NCI-H187 treated with DMSO at 0.1 percent for 48 hours (cell line): ENCODE results near the gene ELL2.

Experiments used
- DNase-seq: peaks from one replicate; lab custom pipeline; 2025; lab: John Stamatoyannopoulos, UW

The ELL2 gene

DNA sequence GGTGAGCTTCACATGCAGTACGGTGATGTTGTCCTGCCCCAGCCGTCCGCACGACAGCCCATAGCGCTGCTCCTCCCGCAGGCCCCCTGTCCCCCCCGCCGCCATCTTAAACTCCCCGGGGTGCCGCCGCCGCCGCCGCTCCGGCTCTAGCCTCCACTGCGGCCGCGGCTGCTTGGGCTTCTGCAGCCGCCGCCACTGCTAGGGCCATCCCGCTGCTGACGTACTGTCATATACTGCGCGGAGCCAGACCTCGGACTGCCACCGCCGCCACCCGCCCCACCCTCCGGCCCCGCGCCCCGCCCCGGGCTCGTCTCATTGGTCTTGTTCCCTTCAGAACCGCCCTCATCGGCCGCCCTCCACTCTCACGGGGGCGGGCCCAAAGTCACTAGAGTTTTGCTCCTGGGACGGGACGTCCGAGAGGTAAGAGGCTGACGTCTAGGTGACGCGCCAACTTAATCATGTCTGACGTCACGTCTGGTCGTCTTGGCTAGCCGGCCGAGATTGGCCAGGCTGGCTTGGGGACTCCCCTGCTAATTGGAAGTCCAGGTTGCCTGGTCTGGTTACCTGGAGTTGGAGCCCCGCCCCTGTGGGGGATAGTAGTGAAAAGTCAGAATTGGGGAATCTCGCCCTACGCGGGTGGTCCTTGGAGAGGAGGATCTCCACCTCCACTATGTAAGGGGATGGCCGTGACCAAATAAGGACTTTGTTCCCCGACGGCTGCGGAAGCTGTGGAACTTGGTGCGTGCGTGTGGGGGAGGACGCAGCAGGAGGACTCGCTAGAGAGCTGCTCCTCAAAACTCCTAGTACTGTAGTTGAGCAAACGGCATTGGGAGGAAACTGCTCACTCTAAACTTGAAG lies at the start of gene ELL2:
Gene ELL2, minus strand, starts transcription at position 235 of the 858 bp plus-strand sequence. Its CDS starts 130 bp downstream, at position 105.
- peak; percentile 18 for DNase-seq

DNA sequence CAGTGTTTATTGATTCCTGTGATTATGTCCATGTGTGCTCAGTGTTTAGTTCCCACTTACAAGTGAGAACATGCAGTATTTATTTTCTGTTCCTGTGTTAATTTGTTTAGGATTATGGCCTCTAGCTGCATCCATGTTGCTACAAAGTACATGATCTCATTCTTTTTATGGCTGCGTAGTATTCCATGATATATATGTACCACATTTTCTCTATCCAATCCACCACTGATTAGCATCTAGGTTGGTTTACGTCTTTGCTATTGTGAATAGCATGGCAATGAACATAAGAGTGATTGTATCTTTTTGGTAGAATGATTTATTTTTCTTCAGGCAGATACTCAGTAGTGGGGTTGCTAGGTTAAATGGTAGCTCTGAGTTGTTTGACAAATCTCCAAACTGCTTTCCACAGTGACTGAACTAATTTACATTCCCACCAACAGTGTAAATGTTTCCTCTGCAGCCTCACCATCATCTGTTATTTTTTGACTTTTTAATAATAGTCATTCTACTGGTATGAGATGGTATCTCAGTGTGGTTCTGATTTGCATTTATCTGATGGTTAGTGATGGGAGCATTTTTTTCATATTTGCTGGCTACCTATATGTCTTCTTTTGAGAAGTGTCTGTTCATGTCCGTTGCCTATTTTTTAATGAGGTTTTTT lies 47.5 kb upstream of the ELL2 start:
- no peak for DNase-seq

- DNase-seq = no peak
Measured at GRCh38 chr5:96008487-96008886, 46.8 kb upstream of the ELL2 start.

- no peak for DNase-seq
Measured at GRCh38 chr5:96007051-96007450, 45.4 kb upstream of the ELL2 start.

DNA sequence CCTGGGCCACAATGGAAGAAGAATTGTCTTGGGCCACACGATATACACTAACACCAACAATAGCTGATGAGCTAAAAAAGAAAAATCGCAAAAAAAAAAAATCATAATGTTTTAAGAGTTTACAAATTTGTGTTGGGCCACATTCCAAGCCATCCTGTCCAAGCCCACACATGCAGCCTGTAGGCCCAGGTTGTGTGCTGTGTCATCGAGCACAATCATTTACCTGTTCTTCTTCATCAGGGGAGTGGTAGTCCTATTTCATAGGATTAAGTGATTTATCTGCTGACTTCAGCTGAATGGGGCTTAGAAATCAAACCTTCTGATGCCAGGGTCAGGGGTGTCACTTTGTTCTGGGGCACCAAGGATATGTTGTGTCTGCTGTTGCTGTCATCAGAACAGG lies 44.6 kb upstream of the ELL2 start:
- no peak for DNase-seq

- no peak for DNase-seq
Measured at GRCh38 chr5:96004754-96005153, 43.1 kb upstream of the ELL2 start.

DNA sequence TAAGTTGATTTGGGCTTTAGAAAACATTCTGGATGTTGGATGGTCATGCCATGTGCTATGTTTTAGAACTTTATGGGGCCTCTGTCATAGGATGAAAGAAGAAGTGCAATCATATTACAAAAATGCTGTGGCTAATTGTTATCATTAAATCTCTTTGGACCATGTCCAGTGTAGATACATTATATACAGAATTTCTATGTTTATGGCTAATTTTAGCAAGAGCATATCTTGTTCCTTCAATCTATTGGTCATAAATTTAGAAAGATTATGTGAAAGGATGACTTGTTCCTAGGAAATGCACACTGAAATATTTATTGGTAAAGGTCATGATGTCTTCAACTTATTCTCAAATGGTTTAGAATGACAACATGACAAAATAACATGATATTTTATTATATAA lies 42.4 kb upstream of the ELL2 start:
- DNase-seq = no peak

DNA sequence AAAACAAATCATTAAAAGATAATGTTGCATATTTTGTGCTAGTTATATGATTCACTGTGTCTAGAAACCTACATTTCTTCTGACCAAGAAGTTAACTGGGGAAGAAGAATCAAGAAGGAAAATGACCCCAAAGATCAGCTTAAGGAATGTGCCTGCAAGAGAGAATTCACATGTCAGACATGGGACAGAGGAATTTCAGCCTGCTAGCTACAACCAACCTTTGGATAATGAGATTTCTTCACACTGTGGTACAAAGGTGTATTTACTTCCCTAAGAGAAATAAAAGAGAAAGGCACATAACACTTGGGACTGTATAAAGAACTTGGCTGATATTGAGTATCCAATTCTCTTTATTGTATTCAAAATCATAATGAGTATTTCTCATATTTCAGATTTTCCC lies 39.6 kb upstream of the ELL2 start:
- DNase-seq = no peak

DNA sequence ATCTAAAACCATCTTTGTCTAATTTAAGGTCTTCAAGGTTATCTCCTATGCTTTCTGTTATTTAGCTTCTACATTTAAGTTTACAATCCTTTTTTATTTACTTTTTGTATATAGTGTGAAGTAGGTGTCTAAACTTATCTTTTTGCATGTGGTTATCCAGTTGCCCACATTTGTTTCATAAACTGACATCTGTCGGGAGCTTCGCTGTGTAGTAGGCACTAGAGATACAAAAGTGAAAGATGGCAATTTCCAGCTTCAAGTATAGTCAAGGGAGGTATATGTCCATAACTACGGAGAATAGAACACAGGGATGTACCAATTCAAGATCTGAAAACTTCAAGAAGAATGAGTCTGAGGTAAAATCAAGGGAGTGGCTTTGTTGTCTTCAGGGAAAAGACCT lies 38.7 kb upstream of the ELL2 start:
- no peak for DNase-seq

GRCh38 chr5:95996904-95997723 lies 35.5 kb upstream of the ELL2 start:
- no peak for DNase-seq

DNA sequence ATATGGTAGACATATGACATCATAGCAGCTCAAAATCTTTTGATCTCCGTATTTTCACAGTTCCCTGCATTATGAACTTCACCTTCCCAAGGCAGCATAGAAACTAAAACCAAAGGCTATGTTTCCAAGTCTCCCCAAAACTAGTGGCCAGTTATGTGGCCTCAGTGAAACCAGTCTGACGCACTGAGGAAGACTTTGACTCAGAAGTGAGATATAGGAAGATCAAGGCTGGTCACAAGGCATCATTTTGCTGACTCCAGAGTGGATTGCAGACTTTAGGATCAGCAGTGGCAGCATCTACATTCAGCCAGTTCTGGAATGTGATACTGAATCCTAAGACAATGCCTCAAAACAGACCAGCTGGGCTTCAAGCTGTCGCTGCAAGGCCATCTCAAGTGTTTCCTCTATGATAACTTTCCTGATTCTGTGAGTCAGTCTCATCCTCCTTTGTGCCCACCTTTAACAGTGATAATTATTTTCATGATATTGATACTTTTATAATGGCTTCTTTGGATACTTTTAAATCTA lies 34.4 kb upstream of the ELL2 start:
- DNase-seq = no peak

DNA sequence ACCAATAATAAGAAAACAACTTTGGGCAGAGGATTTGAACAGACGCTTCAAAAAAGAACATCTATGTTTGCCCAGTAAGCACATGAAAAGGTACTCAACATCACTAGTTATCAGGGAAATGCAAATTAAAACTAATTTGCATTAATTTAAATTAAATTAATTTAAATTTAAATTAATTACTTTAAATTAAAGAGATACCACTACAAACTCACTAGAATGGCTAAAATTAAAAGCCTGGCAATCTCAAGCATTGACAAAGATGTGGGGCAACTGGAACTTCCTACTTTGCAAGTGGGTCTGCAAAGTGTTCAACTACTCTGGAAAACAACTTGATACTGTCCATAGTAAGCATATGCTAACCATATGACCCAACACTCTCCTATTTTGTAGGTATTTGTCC lies 32.1 kb upstream of the ELL2 start:
- DNase-seq = no peak

GRCh38 chr5:95993266-95993665 lies 31.6 kb upstream of the ELL2 start:
- no peak for DNase-seq

DNA sequence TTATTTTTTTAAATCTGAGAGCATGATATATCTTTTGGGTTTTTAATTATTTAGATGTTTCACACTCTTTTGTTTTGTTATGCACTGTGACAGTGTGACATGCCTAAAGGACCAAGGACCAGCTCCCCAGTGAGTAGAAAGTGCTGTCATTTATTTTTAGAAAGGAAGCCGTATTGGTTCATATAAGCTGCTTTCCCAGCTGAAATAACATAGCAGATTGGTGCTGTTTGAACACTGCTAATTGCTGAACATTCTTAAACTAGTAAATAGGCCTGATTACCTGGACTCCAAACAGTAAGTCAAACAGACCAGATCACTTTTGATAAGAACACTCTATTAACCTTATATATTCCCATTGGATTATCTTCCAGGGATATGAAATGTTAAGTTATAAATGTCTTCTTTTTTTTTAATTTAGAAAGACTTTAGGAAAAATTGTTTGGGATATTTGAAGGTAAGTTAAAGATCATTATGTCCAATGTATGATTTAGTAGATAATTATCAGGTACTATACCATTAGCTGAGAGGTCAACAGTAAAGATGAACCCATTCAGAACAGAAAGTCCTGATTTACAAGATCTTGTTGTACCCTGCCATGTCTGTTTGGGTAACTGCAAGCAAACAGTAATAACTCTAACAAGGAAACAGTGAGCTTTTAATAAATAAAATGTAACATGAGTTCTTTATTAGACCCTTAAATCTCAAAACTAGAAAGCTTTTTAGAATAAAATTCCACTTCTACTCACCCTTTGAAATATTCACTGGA lies 27.8 kb upstream of the ELL2 start:
- DNase-seq = no peak

GRCh38 chr5:95988877-95989276 lies 27.2 kb upstream of the ELL2 start:
- DNase-seq = no peak

DNA sequence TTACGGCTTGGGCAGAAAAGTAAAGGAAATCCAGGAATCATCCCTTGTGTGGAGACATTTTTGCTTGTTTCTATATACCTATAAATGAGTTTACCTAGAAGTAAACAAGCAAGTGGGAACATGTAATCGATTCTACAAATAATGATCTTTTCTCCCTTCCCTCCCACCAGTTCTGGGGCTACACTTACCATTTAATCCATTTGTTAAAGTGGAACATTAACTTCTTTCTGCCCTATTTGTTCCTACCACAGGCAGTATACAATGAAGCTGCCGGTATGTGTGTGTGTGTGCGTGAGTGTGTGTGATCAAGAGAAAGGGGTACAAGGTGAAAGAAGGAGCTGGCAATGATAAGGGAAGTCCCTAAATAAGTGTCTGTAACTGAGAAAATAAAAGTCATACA lies 26.4 kb upstream of the ELL2 start:
- no peak for DNase-seq

DNA sequence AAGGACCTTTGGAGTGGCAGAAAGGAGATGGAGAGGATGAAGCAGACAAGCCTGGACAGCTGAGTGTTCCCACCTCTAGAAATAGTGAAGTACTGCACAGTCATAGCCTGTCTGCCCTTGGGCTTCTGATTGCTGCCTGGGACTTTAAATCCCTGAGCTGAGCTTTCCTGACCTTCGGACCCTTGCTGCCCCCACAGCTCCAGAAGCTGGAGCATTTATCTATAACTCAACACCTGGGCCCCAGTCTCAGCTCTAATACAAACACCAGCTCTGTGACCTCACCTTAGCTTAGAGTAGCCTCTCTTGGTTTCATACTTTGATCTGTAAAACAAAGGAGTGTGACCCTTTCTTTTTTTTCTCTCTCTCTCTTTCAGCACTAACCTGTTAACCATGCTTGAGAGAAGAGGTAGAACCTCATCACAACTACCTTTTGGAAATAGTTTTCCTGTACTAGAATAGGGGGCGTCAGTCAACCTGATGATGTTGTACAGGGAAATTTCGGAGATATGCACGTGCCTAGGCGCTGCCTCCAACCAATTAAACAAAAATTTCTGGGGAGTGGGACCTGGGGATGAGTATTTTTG lies 25.4 kb upstream of the ELL2 start:
- no peak for DNase-seq

DNA sequence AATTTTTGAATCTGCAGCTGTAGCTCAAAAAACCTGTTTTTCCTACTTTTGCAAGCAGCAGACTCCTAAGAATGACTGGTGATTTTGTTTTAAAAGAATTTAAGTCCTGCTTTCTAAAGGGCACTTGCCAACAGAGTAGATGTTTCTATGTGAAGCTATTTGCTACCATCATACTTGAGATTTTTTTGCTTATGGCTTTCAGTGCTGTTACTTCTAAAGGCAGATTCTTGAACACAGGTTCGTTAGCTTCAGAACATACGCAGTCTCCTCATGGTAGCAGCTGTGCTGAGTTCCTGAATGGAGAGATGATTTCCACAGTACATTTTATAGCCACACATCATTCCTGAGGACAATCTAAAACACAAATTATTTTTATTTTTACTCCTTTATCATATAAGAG lies 24.4 kb upstream of the ELL2 start:
- DNase-seq = no peak

- no peak for DNase-seq
Measured at GRCh38 chr5:95985249-95985648, 23.6 kb upstream of the ELL2 start.

- no peak for DNase-seq
Measured at GRCh38 chr5:95984287-95984938, 22.8 kb upstream of the ELL2 start.

DNA sequence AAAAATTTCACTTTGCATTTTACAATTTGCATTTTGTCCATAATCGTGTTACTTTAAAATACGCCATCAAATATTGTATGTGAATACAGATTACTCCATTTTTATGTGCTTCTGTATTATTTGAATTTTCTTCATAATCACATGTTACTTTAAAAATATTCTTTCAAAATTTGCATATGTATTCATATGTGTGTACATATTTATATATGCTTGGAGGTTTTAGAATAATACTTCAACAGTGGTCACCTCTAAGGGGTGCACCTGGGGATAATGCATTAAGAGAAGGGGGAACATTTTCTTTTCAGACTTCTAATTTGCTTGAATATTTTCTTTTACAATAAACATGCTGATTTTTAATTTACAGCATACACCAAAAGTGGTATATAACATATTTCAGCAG lies 21.9 kb upstream of the ELL2 start:
- no peak for DNase-seq
